ENCODE results near the gene GMDS.

Gene GMDS

GRCh38 chr6:2094642-2095041 is 150.8 kb downstream of the GMDS start:
- TF ChIP-seq CTCF (IDR thresholded peaks at IDR 0.05; ENCODE audit: insufficient read depth, low read depth, low read length, missing control alignments) = no peak
- no peak for DNase-seq (ENCODE audit: low read depth)
- H3K4me3 ChIP-seq (ENCODE audit: low read depth, low read length) = no peak overlapping the region

- H3K4me3 ChIP-seq (ENCODE audit: low read depth, low read length) = no peak overlapping the region
- no peak for TF ChIP-seq CTCF (IDR thresholded peaks at IDR 0.05; ENCODE audit: insufficient read depth, low read depth, low read length, missing control alignments)
- no peak for DNase-seq (ENCODE audit: low read depth)
Measured at GRCh38 chr6:2086326-2086965, 159.0 kb downstream of the GMDS start.

GRCh38 chr6:2085657-2086056 is 159.7 kb downstream of the GMDS start:
- H3K4me3 ChIP-seq (ENCODE audit: low read depth, low read length) = no peak overlapping the region
- DNase-seq (ENCODE audit: low read depth) = no peak
- no peak for TF ChIP-seq CTCF (IDR thresholded peaks at IDR 0.05; ENCODE audit: insufficient read depth, low read depth, low read length, missing control alignments)

GRCh38 chr6:2081155-2082138 is 164.0 kb downstream of the GMDS start:
- DNase-seq (ENCODE audit: low read depth) = peak; percentile 76
- TF ChIP-seq CTCF (IDR thresholded peaks at IDR 0.05; ENCODE audit: insufficient read depth, low read depth, low read length, missing control alignments) = no peak
- no peak overlapping the region for H3K4me3 ChIP-seq (ENCODE audit: low read depth, low read length)

GRCh38 chr6:2078888-2079287 is 166.5 kb downstream of the GMDS start:
- H3K4me3 ChIP-seq (ENCODE audit: low read depth, low read length) = no peak overlapping the region
- no peak for TF ChIP-seq CTCF (IDR thresholded peaks at IDR 0.05; ENCODE audit: insufficient read depth, low read depth, low read length, missing control alignments)
- DNase-seq (ENCODE audit: low read depth) = peak; percentile 5

- TF ChIP-seq CTCF (IDR thresholded peaks at IDR 0.05; ENCODE audit: insufficient read depth, low read depth, low read length, missing control alignments) = no peak
- no peak for DNase-seq (ENCODE audit: low read depth)
- H3K4me3 ChIP-seq (ENCODE audit: low read depth, low read length) = no peak overlapping the region
Measured at GRCh38 chr6:2077826-2078225, 167.6 kb downstream of the GMDS start.
